Sigmoid colon (tissue), 7 donors: ENCODE measurements around the gene S100A7A. TPM values are rescaled to one million over a fixed set of nuclear protein-coding genes. Genes with fewer than 3 reads are reported as not detected.

Experiments used
- DNase-seq: peaks from one replicate; pipeline ENCODE4 v3.0.0-alpha.2; 2019
- H3K27ac ChIP-seq, 4 donors: fragments of 200-600 bp; sonication (generic); one replicate each; pipeline ENCODE4 v1.5.1; 2016 to 2019; ENCODE audit warnings: mild to moderate bottlenecking in 1 of 4
- H3K27me3 ChIP-seq, 3 donors: fragments of 200-600 bp; sonication (generic); one replicate each; pipeline ENCODE4 v1.5.1; 2019; ENCODE audit warnings: mild to moderate bottlenecking in 1 of 3
- H3K36me3 ChIP-seq, 4 donors: fragments of 200-600 bp; sonication (generic); one replicate each; pipeline ENCODE4 v1.5.1; 2016 to 2019
- H3K4me1 ChIP-seq, 4 donors: fragments of 200-600 bp; sonication (generic); one replicate each; pipeline ENCODE4 v1.5.1; 2017 to 2019
- H3K4me3 ChIP-seq, 4 donors: fragments of 200-600 bp; sonication (generic); one replicate each; pipeline ENCODE4 v1.5.1; 2017 to 2019; ENCODE audit warnings: mild to moderate bottlenecking in 2 of 4, moderate library complexity in 1 of 4
- H3K9me3 ChIP-seq, 4 donors: fragments of 200-600 bp in 3 of 4; sonication (generic) in 3 of 4; one replicate each; pipeline versions ENCODE4 v1.5.1 to v1.6.1; 2013 to 2019
- CTCF ChIP-seq, 4 experiments: fragments of 450-650 bp in 3 of 4; fragments of 200-600 bp in 1 of 4; IDR thresholded peaks; one replicate each; pipeline ENCODE4 v1.5.1; 2016 to 2019; ENCODE audit warnings: antibody characterized with exemption in 4 of 4, mild to moderate bottlenecking in 3 of 4, moderate library complexity in 2 of 4
- EP300 ChIP-seq, 4 donors: sonication (generic); formaldehyde crosslinking; IDR thresholded peaks; one replicate each; pipeline ENCODE4 v1.6.1; 2017; ENCODE audit warnings: antibody characterized with exemption in 4 of 4
- POLR2A ChIP-seq, 2 donors: fragments of 450-650 bp; IDR thresholded peaks; one replicate each; pipeline ENCODE4 v1.6.1; 2016; ENCODE audit warnings: antibody characterized with exemption in 2 of 2, mild to moderate bottlenecking in 2 of 2, moderate library complexity in 2 of 2
- POLR2AphosphoS5 ChIP-seq, 4 donors: sonication (generic); formaldehyde crosslinking; IDR thresholded peaks; one replicate each; pipeline ENCODE4 v1.6.1; 2017; ENCODE audit warnings: antibody characterized with exemption in 4 of 4
- WGBS, 2 donors: extraction: QIAGEN DNeasy Blood & Tissue Kit; methylation state at CpG; one replicate each; pipeline ENCODE4 v1.1.7; 2013; 5-methylcytosine and 5-hydroxymethylcytosine counted together
- intact Hi-C: fragments of 100-400 bp; cut with DNase I; formaldehyde crosslinking; loops from one replicate; pipeline ENCODE4 v1.15.1; 2023
- polyA plus RNA-seq, 3 donors: library from polyadenylated mRNA; stranded (reverse); fragments of 200-250 nt; gene quantifications; one replicate each; pipeline ENCODE4 v1.2.3, GENCODE V29; 2013
- total RNA-seq, 4 donors: library from RNA; depleted of rRNA; stranded (reverse); fragments of >200 nt; gene quantifications; one replicate each; pipeline ENCODE4 v1.1.0, GENCODE V29; 2016
- donor health status: healthy with polysubstance abuse.
- donor health status: Bipolar disorder and iron deficiency.
- donor health status: healthy.

S100A7A gene
- total and polyA plus RNA-seq, 7 donors: not detected

GRCh38 chr1:153431427-153431826 is 15.1 kb downstream of the S100A7A start:
- intact Hi-C loops: no loop called here
- Histone ChIP-seq H3K27me3 (no peaks in the 10 kb centered on the region), H3K4me3 (no peak overlapping the region), H3K27ac (no peak overlapping the region), H3K36me3 (no peaks in the 10 kb centered on the region), H3K4me1 (no peaks in the 10 kb centered on the region), H3K9me3 (no peaks in the 10 kb centered on the region)
- 75 to 83% methylated on average over 3 of the region's 3 CpGs for WGBS, 2 donors
- no peak for DNase-seq
- TF ChIP-seq CTCF (IDR thresholded peaks at IDR 0.05) (no peak), EP300 (IDR thresholded peaks at IDR 0.05) (no peak), POLR2A (IDR thresholded peaks at IDR 0.05) (no peak), POLR2AphosphoS5 (IDR thresholded peaks at IDR 0.05) (no peak)

- Histone ChIP-seq H3K27ac (no peak overlapping the region), H3K4me1 (no peaks in the 10 kb centered on the region), H3K27me3 (no peaks in the 10 kb centered on the region), H3K4me3 (no peak overlapping the region), H3K36me3 (no peaks in the 10 kb centered on the region), H3K9me3 (no peaks in the 10 kb centered on the region)
- intact Hi-C loops: no loop called here
- TF ChIP-seq EP300 (IDR thresholded peaks at IDR 0.05) (no peak), POLR2AphosphoS5 (IDR thresholded peaks at IDR 0.05) (no peak), CTCF (IDR thresholded peaks at IDR 0.05) (no peak), POLR2A (IDR thresholded peaks at IDR 0.05) (no peak)
- 57 to 72% methylated on average over 4 of the region's 4 CpGs for WGBS, 2 donors
- DNase-seq: no peak
Observed at GRCh38 chr1:153431928-153432327, 15.6 kb downstream of the S100A7A start.

GRCh38 chr1:153432874-153433681 is 16.8 kb downstream of the S100A7A start:
- no peaks in the 10 kb centered on the region for H3K36me3 ChIP-seq
- intact Hi-C loops: no loop called here
- TF ChIP-seq CTCF (IDR thresholded peaks at IDR 0.05) (no peak), POLR2AphosphoS5 (IDR thresholded peaks at IDR 0.05) (no peak), POLR2A (IDR thresholded peaks at IDR 0.05) (no peak), EP300 (IDR thresholded peaks at IDR 0.05) (no peak)

GRCh38 chr1:153434746-153435455 is 18.6 kb downstream of the S100A7A start:
- Histone ChIP-seq H3K4me1 (no peaks in the 10 kb centered on the region), H3K27ac (no peak overlapping the region), H3K36me3 (no peaks in the 10 kb centered on the region), H3K4me3 (no peak overlapping the region), H3K27me3 (no peaks in the 10 kb centered on the region), H3K9me3 (no peaks in the 10 kb centered on the region)
- intact Hi-C loops: no loop called here
- DNase-seq: no peak
- no peak for TF ChIP-seq CTCF (IDR thresholded peaks at IDR 0.05)
- no peak for TF ChIP-seq POLR2AphosphoS5 (IDR thresholded peaks at IDR 0.05)
- TF ChIP-seq EP300 (IDR thresholded peaks at IDR 0.05): no peak
- no peak for TF ChIP-seq POLR2A (IDR thresholded peaks at IDR 0.05)
- 76 to 84% methylated on average over 11 of the region's 11 CpGs for WGBS, 2 donors

More at GRCh38 chr1:153432874-153433681, 16.8 kb downstream of the S100A7A start:
- DNase-seq: no peak
- Histone ChIP-seq H3K4me1 (no peaks in the 10 kb centered on the region), H3K9me3 (no peaks in the 10 kb centered on the region), H3K27me3 (no peaks in the 10 kb centered on the region), H3K4me3 (no peak overlapping the region), H3K27ac (no peak overlapping the region)
- WGBS, 2 donors: 79% methylated on average over 9 of the region's 9 CpGs
